Stimulated activated CD8-positive, alpha-beta memory T cell treated with anti-CD3 and anti-CD28 coated beads, Interleukin-4, amount 100 ng/mL, for 24 hours (primary cell): ENCODE measurements around the gene BTBD10.

Source experiments
- DNase-seq: peaks from one replicate; pipeline ENCODE4 v3.0.0-alpha.2; 2020; ENCODE audit warnings: low read depth

BTBD10 gene

GRCh38 chr11:13373216-13373615, 89.8 kb downstream of the BTBD10 start:
- no peak for DNase-seq

DNA sequence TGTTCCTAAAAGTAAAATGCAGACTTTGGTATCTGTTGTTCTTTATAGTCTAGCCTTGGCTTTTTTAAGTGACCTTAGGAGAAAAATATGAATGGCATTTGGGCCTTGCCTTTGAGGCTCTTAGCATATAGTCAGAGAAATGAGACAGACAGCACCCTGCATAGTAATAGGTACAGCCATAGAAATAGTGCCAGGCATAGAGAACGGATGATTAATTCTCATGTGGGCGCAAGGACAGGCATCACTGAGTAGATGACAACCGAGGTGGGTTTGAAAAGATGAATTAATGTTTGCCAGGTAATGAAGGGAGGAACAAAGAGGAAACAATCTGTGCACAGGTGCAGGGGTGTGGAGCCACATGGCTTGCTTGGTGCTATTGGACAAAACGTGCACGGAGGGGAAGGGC, 95.0 kb downstream of the BTBD10 start:
- no peak for DNase-seq

- no peak for DNase-seq
These were observed 95.9 kb downstream of the BTBD10 start for GRCh38 chr11:13367115-13367514.

DNA sequence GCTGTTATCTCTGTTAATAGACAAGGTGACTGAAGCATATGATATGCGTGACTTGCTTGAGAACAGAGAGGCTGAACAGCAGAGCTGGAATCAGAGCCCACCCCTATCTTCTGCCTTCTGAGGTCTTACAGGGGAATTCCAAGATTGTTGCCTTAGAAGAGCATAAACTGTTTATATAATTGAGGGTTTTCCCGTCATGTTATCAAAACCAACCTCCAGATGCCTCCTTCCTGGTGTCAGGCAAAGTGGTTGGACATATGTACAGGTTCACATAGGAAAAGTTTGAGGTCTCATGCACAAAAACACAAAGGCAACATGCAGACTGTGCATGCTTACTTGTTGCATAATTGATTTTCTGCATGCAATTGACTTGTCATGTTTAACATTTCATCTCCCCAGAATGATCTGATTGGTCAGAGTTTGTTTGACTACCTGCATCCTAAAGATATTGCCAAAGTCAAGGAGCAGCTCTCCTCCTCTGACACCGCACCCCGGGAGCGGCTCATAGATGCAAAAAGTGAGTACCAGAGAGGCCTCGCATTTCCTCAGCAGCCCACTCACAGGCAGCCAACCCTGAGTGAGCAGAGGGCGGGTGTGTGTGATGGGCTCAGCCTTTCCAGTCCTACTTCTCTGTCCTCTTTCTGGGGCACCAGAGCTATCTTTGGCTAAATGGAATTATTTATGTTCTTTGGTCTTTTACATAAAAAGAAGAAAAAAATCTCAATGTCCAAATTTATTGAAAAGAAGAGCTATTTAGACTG, 96.6 kb downstream of the BTBD10 start:
- DNase-seq = no peak

DNA sequence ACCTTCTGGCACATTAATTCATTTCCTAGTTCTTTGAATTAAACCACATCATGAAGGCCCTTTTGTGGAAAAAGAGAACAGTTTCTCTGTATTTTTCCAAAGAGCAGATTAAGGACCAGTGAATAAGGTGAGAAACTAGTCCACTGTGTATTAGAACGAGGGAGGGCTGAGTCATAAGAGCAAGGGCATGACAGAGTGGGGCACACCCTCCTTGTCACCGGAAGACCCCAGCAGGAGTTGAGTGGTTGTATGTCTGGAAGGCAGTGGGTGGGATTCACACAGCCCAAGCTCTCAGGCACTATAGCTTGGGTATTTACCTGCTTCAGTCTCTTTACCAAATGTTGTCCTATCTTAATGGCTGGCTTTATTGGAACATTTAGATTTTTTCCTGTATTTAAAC, 98.6 kb downstream of the BTBD10 start:
- DNase-seq = no peak

- no peak for DNase-seq
These were observed 100.4 kb downstream of the BTBD10 start for GRCh38 chr11:13362596-13363109.

- DNase-seq = no peak
These were observed 104.3 kb downstream of the BTBD10 start for GRCh38 chr11:13358596-13359270.

DNA sequence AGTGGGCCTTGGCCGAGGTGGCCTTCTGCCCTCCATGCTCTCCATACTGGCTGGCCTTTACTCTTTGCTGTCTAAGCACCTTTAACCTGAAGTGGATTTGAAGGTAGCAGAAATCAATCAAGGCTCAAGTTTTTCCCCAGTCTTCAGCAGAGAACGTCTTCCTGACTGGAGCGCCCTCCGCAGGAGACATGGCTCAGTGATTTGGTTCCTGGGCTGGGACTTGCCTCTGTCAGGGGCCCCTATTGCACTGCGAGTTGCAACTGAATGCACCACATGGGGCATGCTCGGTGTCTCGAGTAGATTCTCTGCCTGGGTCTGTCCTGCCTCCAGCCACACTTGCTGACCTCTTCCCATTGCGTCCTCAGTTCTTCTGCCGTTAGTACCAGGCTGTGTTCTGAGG, 105.8 kb downstream of the BTBD10 start:
- DNase-seq = no peak

DNA sequence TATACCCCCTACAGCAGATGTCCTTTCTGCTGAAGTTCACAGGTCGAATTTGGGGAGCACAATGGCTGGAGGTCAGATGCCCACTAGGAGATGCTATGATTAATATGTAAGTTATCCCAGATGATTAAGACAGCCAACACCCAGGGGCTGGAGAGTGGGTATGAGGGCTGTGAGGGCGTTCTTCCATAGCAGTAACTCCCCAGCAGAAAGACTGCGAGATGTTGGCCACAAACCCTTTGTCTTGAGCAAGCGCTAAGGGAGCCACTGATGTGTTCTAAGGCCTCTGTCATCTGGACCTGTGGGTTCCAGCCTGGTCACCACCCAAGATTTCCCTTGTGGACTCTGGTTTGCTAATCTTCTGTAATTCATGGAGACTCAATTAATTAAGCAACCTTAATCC, 107.8 kb downstream of the BTBD10 start:
- no peak for DNase-seq

GRCh38 chr11:13354335-13354734, 108.7 kb downstream of the BTBD10 start:
- no peak for DNase-seq

DNA sequence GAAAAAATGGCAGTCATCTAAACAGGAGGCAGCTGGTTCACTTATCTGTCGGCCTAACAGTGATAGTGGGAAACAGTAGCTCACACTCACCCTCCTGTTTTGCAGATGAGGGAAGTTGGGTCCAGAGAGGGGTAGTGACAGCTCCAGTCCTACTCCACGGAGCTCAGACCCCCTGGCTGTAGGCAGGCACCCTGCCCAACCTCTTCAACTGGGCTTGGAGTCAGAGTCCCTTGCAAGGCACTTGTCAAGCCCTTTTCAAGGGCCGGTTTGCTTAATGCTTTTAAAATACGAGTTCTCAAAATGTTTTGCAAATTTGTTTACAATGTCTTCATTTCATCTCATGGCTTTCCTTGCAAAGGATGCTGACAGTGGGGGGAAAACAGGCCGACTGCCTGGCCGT, 110.3 kb downstream of the BTBD10 start:
- DNase-seq = no peak

DNA sequence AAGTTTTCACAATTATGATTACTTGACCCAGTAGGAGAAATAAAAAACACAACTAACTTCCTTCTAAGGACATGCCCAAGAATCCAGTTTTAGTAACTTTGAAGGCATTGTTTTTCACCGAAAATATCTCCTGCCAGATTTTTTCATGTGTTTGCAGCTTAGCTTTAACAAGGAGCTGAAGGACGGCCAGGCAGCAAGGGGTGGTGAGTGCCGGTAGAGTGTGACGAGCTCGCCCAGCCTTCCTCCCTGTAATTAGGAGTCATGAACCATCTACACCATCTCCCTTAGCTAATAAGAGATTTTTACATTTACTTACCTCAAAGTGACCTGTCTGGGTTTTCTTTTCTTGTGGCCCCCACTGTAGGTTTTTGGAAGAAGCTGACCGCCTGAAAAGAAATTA, 113.4 kb downstream of the BTBD10 start:
- DNase-seq = no peak

- no peak for DNase-seq
These were observed 114.0 kb downstream of the BTBD10 start for GRCh38 chr11:13349046-13349445.

DNA sequence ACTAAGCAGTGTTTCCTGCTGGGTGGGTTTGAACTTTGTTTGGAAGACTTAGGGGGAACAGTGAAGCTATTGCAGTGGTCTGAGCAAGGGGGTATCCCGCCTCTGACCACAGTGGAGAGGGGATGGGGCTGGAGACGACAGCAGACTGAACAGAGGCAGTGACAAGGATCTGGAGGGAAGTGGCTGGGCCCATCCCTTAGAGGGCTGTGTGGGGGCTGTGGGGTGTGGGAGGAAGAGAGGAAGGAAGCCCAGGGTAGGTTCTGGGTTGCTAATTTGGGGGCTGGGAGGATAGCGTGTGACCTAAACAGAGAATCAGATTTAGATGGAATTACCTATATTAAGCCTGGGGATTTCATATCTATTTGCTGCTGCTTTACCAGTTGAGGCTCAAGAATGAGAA, 114.7 kb downstream of the BTBD10 start:
- DNase-seq = no peak

DNA sequence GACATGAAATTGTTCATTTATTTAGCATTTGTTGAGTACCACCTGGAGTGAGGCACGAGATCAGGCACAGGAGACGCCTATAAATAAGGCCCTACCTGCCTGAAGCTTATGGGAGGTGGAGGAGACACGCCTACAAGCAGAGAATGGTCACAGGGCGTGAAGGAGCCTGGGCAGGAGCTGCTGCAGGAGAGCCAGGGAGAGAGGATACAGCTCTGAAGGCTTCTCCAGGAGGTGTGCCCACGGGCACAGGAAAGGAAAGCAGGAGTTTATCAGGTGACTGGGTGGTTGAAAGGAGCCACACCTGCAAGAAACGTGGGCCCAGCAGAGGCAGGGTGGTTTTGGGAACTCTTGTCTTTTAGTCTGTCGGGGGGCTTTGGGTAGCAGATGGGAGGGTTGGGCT, 115.1 kb downstream of the BTBD10 start:
- no peak for DNase-seq

GRCh38 chr11:13346470-13346869, 116.6 kb downstream of the BTBD10 start:
- DNase-seq = no peak

DNA sequence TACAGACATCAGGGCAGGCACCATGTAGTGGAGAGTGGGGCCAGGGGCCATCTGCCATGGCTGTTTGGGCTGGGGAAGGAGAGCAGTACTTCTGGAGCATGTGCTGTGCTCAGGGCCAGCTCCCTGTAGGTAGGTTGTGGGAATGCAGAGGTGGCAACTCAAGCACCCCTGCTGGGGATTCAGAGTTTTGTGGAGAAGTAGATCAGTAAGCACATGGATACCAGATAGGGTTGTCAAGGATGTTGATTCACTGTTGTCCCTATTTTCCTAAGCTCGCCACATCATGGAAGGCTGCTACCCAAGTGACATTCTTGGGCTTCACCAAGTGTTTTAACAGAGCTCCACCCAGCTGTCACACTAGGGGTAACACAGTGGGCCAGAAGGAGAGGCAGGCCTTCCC, 118.2 kb downstream of the BTBD10 start:
- no peak for DNase-seq

DNA sequence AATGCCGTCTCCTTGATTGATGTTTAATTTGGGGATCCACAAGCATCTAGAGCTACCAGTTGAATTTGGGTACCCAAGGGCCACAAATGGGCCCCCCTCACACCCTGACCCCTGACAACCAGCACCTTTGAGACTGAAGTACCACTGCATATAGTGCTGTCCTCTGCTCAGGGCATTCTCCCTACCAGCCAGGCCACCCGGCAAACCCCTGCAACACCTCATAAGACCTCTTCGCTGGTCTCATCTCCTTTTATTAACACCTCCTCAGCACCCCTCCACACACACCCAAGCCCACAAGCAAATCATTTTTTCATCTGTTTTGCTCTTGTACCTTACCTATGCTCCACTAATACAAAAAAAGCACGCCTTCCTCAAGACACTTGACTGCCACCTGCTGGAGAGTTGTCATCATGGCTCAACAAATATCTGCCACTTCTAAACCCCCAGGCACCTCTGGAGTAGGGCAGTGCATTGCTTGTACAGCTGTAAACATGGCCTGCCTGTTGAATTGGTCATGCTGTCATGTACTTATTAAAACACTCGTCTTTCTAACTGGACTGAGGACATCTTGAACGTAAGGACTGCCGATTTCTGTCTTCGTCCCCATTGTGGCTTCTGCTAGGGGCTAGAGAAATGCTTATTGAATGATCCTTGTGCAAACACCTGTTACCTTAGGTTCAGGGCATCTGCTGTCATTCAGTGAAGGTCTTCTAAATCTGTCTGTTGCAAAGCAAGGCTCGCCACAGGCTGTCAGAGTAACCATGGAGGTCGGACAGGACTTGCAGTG, 118.9 kb downstream of the BTBD10 start:
- peak; percentile 49 for DNase-seq

- no peak for DNase-seq
These were observed 120.0 kb downstream of the BTBD10 start for GRCh38 chr11:13343067-13343466.

DNA sequence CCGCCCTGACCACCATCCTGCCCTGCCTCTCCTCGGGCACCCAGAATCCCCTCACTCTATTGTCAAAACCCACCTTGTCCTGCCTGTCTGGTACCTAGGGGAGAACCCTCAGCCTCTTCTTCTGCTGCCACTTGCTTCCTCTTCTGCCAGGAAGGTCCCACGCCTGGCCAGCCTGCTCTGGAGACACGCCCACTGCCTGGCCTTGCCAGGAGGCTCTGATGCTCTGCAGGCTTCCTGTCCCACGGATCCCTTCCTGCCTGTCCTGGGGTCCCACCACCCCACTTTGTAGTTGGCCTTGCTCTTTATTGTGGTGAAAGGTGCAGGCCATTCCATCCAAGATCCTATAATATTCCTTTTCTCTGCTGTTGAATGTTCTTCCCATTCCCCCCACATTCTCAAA, 122.0 kb downstream of the BTBD10 start:
- DNase-seq = no peak

- DNase-seq = no peak
These were observed 123.5 kb downstream of the BTBD10 start for GRCh38 chr11:13339195-13340153.
